Measurements from ENCODE around the gene SH2D3C. TPM values are rescaled to one million over a fixed set of nuclear protein-coding genes. Genes with fewer than 3 reads are reported as not detected.

SH2D3C gene
- total and polyA plus RNA-seq, 10 of the 15 experiments (the other 5 are each of a cell fraction or from before 2014, with no cell fraction given), result 1.2 to 23.5 (median 16.2) TPM

- TF ChIP-seq, protein P1, sequence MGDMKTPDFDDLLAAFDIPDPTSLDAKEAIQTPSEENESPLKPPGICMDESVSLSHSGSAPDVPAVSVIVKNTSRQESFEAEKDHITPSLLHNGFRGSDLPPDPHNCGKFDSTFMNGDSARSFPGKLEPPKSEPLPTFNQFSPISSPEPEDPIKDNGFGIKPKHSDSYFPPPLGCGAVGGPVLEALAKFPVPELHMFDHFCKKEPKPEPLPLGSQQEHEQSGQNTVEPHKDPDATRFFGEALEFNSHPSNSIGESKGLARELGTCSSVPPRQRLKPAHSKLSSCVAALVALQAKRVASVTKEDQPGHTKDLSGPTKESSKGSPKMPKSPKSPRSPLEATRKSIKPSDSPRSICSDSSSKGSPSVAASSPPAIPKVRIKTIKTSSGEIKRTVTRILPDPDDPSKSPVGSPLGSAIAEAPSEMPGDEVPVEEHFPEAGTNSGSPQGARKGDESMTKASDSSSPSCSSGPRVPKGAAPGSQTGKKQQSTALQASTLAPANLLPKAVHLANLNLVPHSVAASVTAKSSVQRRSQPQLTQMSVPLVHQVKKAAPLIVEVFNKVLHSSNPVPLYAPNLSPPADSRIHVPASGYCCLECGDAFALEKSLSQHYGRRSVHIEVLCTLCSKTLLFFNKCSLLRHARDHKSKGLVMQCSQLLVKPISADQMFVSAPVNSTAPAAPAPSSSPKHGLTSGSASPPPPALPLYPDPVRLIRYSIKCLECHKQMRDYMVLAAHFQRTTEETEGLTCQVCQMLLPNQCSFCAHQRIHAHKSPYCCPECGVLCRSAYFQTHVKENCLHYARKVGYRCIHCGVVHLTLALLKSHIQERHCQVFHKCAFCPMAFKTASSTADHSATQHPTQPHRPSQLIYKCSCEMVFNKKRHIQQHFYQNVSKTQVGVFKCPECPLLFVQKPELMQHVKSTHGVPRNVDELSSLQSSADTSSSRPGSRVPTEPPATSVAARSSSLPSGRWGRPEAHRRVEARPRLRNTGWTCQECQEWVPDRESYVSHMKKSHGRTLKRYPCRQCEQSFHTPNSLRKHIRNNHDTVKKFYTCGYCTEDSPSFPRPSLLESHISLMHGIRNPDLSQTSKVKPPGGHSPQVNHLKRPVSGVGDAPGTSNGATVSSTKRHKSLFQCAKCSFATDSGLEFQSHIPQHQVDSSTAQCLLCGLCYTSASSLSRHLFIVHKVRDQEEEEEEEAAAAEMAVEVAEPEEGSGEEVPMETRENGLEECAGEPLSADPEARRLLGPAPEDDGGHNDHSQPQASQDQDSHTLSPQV (IDR thresholded peaks at IDR 0.05), result no peak
- no peak for TF ChIP-seq HSF1 (IDR thresholded peaks at IDR 0.05; ENCODE audit: low read depth, low read length)
Measured at GRCh38 chr9:127816362-127816725, 37.9 kb upstream of the SH2D3C start (continued).

DNA sequence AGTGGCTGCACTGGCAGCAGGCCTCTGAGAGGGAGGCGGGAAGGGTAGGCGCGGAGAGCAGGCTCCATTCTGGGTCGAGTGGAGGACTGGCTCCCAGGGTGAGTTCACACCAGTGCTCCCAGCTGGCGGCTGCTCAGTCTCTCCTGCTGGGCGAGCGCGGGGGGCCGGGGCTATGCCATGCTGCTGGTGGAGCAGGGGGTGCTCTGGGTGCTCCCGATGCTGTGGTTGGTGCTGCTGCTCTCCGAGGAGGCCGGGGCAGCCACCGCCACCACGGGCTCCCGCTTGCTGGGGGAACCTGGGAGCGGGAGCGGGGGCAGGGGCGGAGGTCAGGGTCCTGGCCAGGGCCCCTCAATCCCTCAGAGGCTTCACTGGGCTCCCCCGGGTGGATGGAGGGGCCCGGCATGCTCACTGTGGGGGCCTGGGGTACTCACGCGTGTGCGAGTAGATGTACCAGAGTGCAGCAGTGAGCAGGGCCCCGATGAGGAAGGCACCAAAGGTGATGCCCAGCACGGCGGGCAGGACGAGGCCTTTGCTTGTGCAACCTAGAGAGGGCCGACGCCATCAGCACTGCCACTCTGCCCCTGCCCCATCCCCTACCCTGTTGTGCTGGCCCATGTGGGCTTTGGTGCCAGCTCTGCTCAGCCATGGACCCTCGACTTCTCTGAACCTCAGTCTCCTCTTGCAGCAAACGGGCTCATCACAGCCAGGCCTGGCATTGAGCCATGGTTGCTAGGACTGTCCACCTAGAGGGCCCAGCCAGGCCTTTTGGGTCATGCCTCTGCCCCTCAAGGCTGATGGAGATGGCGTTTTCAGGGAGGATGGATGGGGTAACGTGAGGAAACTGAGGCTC, 37.3 kb upstream of the SH2D3C start:
- ChIA-PET POLR2A (no interaction called here), CTCF (no interaction called here), SMC1A (ENCODE audit: uncharacterized antibody, unreplicated experiment) (no interaction called here), RAD21 (ENCODE audit: unreplicated experiment) (no interaction called here)
- TF ChIP-seq POLR2A (IDR thresholded peaks at IDR 0.05; ENCODE audit: low read depth, low read length) (0 out of 2 replicates have a peak, but pooled peaks have one; percentile 3), ATF3 (IDR thresholded peaks at IDR 0.05; ENCODE audit: borderline replicate concordance, extremely low read depth, low read depth, low read length) (no peak), HDAC6 (IDR thresholded peaks at IDR 0.05; ENCODE audit: unreplicated experiment) (no peak)
- TF ChIP-seq, protein P2, sequence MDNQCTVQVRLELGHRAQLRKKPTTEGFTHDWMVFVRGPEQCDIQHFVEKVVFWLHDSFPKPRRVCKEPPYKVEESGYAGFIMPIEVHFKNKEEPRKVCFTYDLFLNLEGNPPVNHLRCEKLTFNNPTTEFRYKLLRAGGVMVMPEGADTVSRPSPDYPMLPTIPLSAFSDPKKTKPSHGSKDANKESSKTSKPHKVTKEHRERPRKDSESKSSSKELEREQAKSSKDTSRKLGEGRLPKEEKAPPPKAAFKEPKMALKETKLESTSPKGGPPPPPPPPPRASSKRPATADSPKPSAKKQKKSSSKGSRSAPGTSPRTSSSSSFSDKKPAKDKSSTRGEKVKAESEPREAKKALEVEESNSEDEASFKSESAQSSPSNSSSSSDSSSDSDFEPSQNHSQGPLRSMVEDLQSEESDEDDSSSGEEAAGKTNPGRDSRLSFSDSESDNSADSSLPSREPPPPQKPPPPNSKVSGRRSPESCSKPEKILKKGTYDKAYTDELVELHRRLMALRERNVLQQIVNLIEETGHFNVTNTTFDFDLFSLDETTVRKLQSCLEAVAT (IDR thresholded peaks at IDR 0.05), result no peak
- Histone ChIP-seq H3K79me2 (ENCODE audit: control insufficient read depth, insufficient read depth, low read length) (no peaks in the 10 kb centered on the region), H3K4me2 (ENCODE audit: control insufficient read depth, insufficient read depth) (no peak overlapping the region), H3K9me3 (replicated peaks; ENCODE audit: control insufficient read depth, insufficient read depth, low read length) (no peaks in the 10 kb centered on the region), H3K4me3 (no peak overlapping the region), H3K4me1 (ENCODE audit: control insufficient read depth, insufficient read depth, low read length) (no peaks in the 10 kb centered on the region), H2AFZ (ENCODE audit: control insufficient read depth, low read depth, low read length) (no peak overlapping the region), H3K27me3 (replicated peaks in 1 of 2; ENCODE audit: control insufficient read depth in 2 of 2, insufficient read depth in 2 of 2, low read length in 1 of 2) (no peaks in the 10 kb centered on the region), H3K9ac (ENCODE audit: control insufficient read depth, insufficient read depth, low read length) (no peak overlapping the region), H3K36me3 (ENCODE audit: control insufficient read depth in 2 of 2, insufficient read depth in 2 of 2, low read length in 1 of 2) (peaks cover 0 to 18% of the 10 kb centered on the region in 2 experiments; a peak in 3 of 4 replicates), H3K27ac (ENCODE audit: control insufficient read depth, insufficient read depth) (no peak overlapping the region), H4K20me1 (ENCODE audit: control insufficient read depth, insufficient read depth) (no peaks in the 10 kb centered on the region; the same call in 1 of the 2 replicates)
- no peak for ATAC-seq
- FAIRE-seq, result no peak
- 93% methylated on average over 30 of the region's 33 CpGs for WGBS (ENCODE audit: insufficient coverage, insufficient replicate concordance, low lambda C conversion rate, missing lambda C conversion rate)
- in situ Hi-C loops (cut with MboI) (no loop called here), intact Hi-C loops (cut with micrococcal nuclease; ENCODE audit: unreplicated experiment) (no loop called here)
- BruUV-seq (replicated peaks), result no TSS peak
- no peak for DNase-seq (ENCODE audit: low read depth, low spot score)

All from GM12878 (cell line).